Mesothelial cell of epicardium (in vitro differentiated cells): ENCODE results near the gene SETD1A. TPM values are rescaled to one million over a fixed set of nuclear protein-coding genes. Genes with fewer than 3 reads are reported as not detected.
A peak's percentile ranks its signal among the peaks of the same experiment; 100 is the strongest.

Experiments
- DNase-seq, 2 experiments: peaks; one replicate each; pipeline ENCODE4 v3.0.0; 2021; ENCODE audit warnings: low spot score in 2 of 2; ENCODE audit not compliant: unreplicated experiment in 2 of 2
- H3K27ac Mint-ChIP-seq: 2 replicates; pipeline ENCODE4 v1.8.0; 2021; ENCODE audit warnings: mixed read lengths
- H3K27me3 Mint-ChIP-seq: 2 replicates; pipeline ENCODE4 v1.8.0; 2021; ENCODE audit warnings: low read depth, mixed read lengths
- H3K36me3 Mint-ChIP-seq: 2 replicates; pipeline ENCODE4 v1.8.0; 2021; ENCODE audit warnings: mixed read lengths
- H3K4me1 Mint-ChIP-seq: 2 replicates; pipeline ENCODE4 v1.8.0; 2021; ENCODE audit warnings: mixed read lengths
- H3K4me3 Mint-ChIP-seq: 2 replicates; pipeline ENCODE4 v1.8.0; 2021; ENCODE audit warnings: mild to moderate bottlenecking, moderate library complexity, mixed read lengths
- H3K9me3 Mint-ChIP-seq: 2 replicates; pipeline ENCODE4 v1.8.0; 2021; ENCODE audit warnings: mixed read lengths
- total RNA-seq: library from RNA; stranded (reverse); gene quantifications from 3 replicates; pipeline ENCODE4 v1.2.1, GENCODE V29; 2021
- TF ChIP-seq, protein P1 (sequence below): fragments of 200-600 bp; sonication (generic); IDR thresholded peaks from one replicate; pipeline ENCODE4 v1.5.0; 2021; ENCODE audit warnings: antibody characterized with exemption; ENCODE audit not compliant: unreplicated experiment

SETD1A gene
- total RNA-seq, 1 donor from 2014 or later = 36.4 TPM

DNA sequence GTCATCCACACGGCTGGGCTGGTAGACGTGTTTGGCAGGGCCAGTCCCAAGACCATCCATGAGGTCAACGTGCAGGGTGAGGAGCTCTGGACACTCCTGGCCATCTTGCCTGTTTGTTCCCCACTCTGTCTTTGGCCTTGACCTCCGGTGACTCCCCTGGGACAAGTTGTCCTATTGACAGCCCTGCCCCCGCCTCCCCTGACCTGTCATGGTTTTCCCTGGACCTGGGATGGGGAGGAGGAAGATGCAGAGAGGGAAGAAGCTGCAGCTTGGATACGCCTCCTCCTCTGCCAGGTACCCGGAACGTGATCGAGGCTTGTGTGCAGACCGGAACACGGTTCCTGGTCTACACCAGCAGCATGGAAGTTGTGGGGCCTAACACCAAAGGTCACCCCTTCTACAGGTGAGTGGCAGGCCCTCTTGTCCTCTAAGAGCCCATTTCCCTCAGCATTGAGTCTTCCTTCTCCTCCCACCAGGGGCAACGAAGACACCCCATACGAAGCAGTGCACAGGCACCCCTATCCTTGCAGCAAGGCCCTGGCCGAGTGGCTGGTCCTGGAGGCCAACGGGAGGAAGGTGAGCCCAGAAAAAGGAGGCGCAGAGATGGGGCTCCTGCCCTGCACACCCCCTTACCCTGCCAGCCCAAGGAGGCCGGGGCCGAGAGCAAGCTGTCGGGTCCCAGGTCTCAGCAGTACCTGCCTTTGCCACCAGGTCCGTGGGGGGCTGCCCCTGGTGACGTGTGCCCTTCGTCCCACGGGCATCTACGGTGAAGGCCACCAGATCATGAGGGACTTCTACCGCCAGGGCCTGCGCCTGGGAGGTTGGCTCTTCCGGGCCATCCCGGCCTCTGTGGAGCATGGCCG lies 28.8 kb downstream of the SETD1A start:
- Mint-ChIP-seq H3K27me3 (no peaks in the 10 kb centered on the region), H3K4me1 (peaks cover 5% of the 10 kb centered on the region), H3K9me3 (no peaks in the 10 kb centered on the region), H3K27ac (no peak overlapping the region), H3K4me3 (no peak overlapping the region), H3K36me3 (peaks cover 6% of the 10 kb centered on the region)
- DNase-seq = no peak
- TF ChIP-seq, protein P1, sequence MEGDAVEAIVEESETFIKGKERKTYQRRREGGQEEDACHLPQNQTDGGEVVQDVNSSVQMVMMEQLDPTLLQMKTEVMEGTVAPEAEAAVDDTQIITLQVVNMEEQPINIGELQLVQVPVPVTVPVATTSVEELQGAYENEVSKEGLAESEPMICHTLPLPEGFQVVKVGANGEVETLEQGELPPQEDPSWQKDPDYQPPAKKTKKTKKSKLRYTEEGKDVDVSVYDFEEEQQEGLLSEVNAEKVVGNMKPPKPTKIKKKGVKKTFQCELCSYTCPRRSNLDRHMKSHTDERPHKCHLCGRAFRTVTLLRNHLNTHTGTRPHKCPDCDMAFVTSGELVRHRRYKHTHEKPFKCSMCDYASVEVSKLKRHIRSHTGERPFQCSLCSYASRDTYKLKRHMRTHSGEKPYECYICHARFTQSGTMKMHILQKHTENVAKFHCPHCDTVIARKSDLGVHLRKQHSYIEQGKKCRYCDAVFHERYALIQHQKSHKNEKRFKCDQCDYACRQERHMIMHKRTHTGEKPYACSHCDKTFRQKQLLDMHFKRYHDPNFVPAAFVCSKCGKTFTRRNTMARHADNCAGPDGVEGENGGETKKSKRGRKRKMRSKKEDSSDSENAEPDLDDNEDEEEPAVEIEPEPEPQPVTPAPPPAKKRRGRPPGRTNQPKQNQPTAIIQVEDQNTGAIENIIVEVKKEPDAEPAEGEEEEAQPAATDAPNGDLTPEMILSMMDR = peak; percentile 23

DNA sequence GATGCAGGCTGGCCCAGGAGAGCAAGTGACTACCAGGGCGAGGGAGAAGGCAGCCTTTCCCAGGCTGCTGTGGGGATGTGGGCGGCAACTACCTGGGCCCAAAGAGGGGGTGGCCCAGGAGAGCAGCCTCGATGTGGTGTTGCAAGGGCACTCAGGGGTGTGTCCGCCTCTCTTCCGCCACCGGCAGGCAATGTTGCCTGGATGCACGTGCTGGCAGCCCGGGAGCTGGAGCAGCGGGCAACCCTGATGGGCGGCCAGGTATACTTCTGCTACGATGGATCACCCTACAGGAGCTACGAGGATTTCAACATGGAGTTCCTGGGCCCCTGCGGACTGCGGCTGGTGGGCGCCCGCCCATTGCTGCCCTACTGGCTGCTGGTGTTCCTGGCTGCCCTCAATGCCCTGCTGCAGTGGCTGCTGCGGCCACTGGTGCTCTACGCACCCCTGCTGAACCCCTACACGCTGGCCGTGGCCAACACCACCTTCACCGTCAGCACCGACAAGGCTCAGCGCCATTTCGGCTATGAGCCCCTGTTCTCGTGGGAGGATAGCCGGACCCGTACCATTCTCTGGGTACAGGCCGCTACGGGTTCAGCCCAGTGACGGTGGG lies 30.1 kb downstream of the SETD1A start:
- Mint-ChIP-seq H3K27ac (no peak overlapping the region), H3K36me3 (peaks cover 4% of the 10 kb centered on the region), H3K27me3 (no peaks in the 10 kb centered on the region), H3K4me1 (peaks cover 5% of the 10 kb centered on the region), H3K4me3 (no peak overlapping the region), H3K9me3 (no peaks in the 10 kb centered on the region)
- TF ChIP-seq, protein P1 = no peak
- no peak for DNase-seq

DNA sequence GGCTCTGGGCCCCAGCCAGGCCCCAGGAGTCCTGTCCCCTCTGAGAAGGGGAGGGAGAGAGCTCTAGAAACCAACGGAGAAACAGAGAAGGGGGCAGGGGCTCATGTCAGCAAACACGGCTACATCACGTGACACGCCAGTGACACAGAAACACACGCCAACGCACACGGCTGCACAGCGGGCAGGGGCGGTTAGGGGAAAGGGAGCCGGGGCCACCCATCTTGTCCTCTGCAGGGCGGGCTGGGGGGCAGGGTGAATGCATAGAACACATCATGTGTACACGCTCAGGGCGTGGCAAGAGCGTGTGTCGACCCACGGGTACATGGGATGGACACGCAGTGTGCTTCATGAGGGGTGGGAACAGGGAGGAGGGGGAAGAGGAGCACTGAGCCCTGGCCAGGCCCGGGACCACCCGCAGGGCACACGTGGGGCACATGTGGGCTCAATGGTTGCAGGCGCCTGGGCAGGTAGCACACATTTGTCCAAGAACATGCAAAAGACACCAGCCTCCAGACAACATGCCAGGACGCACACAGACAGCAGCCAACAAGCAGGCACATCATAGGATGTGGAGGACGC lies 32.0 kb downstream of the SETD1A start:
- no peak for DNase-seq
- no peaks in the 10 kb centered on the region for H3K36me3 Mint-ChIP-seq
- H3K4me3 Mint-ChIP-seq = no peak overlapping the region
- H3K9me3 Mint-ChIP-seq = no peaks in the 10 kb centered on the region
- TF ChIP-seq, protein P1 = no peak
- peaks cover 5% of the 10 kb centered on the region for H3K4me1 Mint-ChIP-seq
- no peaks in the 10 kb centered on the region for H3K27me3 Mint-ChIP-seq
- H3K27ac Mint-ChIP-seq = no peak overlapping the region

DNA sequence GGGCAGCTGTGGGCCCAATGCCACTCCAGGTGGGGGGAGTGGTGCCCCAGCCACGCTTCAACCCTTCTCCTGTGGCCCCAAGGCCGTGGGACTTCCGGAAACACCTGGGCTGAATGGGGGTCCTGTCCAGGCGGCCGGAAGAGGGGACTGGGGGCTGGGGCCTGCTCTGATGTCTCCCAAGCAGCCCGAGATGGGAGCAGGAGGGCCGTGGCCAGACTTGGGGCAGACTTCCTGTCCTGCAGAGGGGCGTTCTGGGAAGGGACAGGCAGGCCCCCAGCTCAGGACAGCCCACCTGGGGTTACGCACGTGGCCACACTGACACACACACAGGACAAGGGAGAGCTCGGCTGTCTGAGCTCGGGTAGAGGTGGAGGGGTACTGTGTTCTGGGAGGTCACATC lies 32.6 kb downstream of the SETD1A start:
- Mint-ChIP-seq H3K36me3 (no peaks in the 10 kb centered on the region), H3K4me1 (peaks cover 5% of the 10 kb centered on the region), H3K27ac (no peak overlapping the region), H3K9me3 (no peaks in the 10 kb centered on the region), H3K27me3 (peaks cover 1% of the 10 kb centered on the region), H3K4me3 (no peak overlapping the region)
- no peak for DNase-seq
- TF ChIP-seq, protein P1 = no peak

DNA sequence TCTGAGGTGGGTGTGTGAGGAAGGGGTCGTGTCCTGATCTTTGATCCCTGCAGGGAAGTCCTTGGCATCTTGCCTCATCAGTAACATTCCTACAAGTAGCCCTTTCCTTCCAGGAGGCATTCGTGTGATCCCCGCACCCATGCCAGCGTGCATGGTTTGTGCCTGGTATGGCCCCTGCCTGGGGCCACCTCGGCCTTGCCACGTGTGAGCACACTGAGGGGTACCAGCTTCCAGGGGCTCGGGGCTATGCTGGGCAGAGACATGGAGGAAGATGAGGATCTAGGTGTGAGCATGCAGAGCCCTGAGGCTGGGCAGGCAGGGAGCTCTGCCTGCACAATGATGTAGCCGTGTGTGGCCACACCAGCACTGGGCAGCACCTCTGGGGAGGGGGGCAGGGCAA lies 33.5 kb downstream of the SETD1A start:
- H3K27ac Mint-ChIP-seq = no peak overlapping the region
- TF ChIP-seq, protein P1 = no peak

More for the DNA sequence above, 33.5 kb downstream of the SETD1A start:
- Mint-ChIP-seq H3K27me3 (peaks cover 5% of the 10 kb centered on the region), H3K9me3 (no peaks in the 10 kb centered on the region), H3K4me3 (no peak overlapping the region), H3K36me3 (no peaks in the 10 kb centered on the region), H3K4me1 (no peaks in the 10 kb centered on the region)
- no peak for DNase-seq
